HG03139 (cell line): Measurements from ENCODE around the gene TUT4.

Source experiments
- ATAC-seq: cut with Tn5 transposase; IDR thresholded peaks from one replicate; pipeline ENCODE4 v1.9.1; 2021; ENCODE audit not compliant: unreplicated experiment

TUT4 gene

GRCh38 chr1:52572387-52572786, 19.5 kb upstream of the TUT4 start:
- ATAC-seq, result no peak

GRCh38 chr1:52571783-52572182, 18.9 kb upstream of the TUT4 start:
- no peak for ATAC-seq

- ATAC-seq, result no peak
Observed at GRCh38 chr1:52569449-52570210, 16.7 kb upstream of the TUT4 start.

GRCh38 chr1:52567943-52568342, 15.1 kb upstream of the TUT4 start:
- no peak for ATAC-seq

- no peak for ATAC-seq
Observed at GRCh38 chr1:52562766-52563165, 9.9 kb upstream of the TUT4 start.

GRCh38 chr1:52559875-52560274, 7.0 kb upstream of the TUT4 start:
- ATAC-seq, result no peak

GRCh38 chr1:52558941-52559340, 6.0 kb upstream of the TUT4 start:
- ATAC-seq, result no peak

- no peak for ATAC-seq
Observed at GRCh38 chr1:52556641-52557360, 3.9 kb upstream of the TUT4 start.

- no peak for ATAC-seq
Observed at GRCh38 chr1:52554756-52555155, 1.9 kb upstream of the TUT4 start.

- no peak for ATAC-seq
Observed at GRCh38 chr1:52554267-52554640, 1.4 kb upstream of the TUT4 start.

GRCh38 chr1:52553362-52554266, 722 bp upstream of the TUT4 start:
- peak; percentile 42 for ATAC-seq

GRCh38 chr1:52552236-52552504, 722 bp downstream of the TUT4 start:
- peak; percentile 27 for ATAC-seq

GRCh38 chr1:52551507-52552235, 1.2 kb downstream of the TUT4 start:
- ATAC-seq, result no peak

- ATAC-seq, result no peak
Observed at GRCh38 chr1:52550447-52550846, 2.4 kb downstream of the TUT4 start.

GRCh38 chr1:52549267-52549666, 3.6 kb downstream of the TUT4 start:
- no peak for ATAC-seq

GRCh38 chr1:52546852-52547251, 6.0 kb downstream of the TUT4 start:
- ATAC-seq, result no peak

GRCh38 chr1:52544665-52545525, 8.0 kb downstream of the TUT4 start:
- no peak for ATAC-seq

GRCh38 chr1:52542085-52542688, 10.7 kb downstream of the TUT4 start:
- ATAC-seq, result no peak

- no peak for ATAC-seq
Observed at GRCh38 chr1:52534928-52535764, 17.7 kb downstream of the TUT4 start.
